ENCODE results near the gene FAM83G.
A peak's percentile ranks its signal among the peaks of the same experiment; 100 is the strongest.

Gene FAM83G

DNA sequence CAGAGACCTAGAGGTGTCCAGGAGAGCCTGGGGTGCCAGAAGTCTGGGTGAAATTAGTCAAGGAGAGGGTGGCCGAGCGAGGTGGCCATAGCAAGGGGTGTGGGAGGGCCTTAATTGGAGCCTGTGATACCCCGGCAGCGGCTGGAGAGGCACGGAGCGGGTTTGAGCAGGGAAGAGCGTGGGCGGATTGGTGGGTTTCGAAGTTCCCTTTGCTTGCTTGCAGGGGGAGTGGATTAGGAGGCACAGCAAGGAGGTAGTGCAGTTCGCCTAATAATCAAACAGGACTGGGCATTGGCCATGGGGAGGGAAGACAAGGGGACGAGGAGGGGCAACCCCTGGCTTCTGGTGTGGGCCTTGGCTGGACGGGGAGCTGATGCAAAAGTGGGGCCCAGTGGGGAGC lies 5.4 kb upstream of the FAM83G start:
- DNase-seq (ENCODE audit: low spot score): no peak

DNA sequence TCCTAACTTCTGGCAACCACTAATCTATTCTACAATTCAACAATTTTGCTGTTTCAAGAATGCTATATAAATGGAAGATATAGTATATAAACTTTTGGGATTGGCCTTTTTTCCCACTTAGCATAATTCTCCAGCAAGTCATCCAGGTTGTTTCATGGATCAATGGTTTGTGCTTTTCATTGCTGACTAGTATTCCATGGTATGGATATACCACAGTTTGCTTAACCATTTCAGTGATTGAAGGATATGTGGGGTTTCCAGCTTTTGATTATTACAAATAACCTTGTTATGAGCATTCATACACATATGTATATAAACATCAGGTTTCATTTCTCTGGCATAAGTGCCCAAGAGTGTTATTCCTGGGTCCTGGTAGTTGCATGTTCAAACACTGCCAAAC lies 2.1 kb upstream of the FAM83G start:
- no peak for DNase-seq (ENCODE audit: low spot score)

DNA sequence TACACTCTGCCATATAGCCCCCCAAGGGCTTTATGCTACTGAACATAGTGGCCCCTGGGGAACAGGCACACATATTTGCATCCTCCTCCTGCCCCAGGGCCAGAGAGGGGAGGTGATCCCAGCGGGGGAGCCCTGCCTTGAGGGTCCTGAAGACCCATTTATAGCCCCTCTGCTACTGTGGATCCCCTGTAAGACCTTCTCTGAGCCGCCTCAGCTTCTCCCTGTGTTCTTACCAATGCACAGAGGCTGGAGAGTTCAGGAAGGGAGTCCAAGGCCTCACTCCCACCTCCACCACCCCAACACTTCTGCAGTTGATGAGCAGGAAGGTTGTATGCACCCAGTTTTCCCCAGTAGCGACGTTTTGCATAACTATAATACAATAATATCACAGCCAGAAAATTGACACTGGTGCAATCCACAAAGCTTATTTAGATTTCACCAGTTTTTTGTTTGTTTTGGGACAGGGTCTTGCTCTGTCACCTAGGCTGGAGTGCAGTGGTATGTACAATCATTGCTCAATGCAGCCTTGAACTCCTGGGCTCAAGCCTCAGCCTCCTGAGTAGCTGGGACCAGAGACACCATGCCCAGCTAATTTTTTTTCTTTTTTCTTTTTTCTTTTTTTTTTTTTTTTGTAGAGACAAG lies 1.3 kb upstream of the FAM83G start:
- no peak for DNase-seq (ENCODE audit: low spot score)

DNA sequence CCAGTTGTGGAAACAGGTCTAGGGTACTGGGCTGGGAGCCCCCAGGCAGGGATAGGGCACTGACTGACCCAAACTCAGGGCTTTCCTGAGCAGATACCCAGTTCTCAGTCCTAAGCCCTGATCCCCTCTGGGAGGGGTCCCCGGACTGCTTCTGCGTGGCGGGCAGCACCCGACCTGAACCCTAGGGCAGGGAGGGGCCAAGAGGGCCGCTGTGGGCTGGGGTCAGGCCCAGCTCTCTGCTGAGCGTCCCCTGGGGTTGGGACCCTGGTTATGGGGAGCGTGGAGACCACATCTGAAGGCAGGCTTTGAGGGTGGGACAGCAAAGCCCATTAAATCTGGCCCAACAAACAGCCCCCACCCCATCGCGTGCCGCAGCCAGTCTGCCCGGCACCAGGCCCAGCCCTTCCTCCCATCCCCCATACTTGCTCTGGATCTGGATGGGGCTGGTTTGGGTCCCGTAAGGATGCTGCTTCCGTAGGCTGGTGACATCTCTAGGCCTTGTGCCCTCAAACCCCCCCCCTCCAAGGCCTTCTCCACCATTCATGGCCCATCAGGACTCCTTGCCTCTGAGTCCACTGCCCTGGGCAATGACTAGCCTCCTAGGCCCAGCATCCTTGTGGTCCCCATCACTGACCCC lies 691 bp upstream of the FAM83G start:
- no peak for DNase-seq (ENCODE audit: low spot score)

DNA sequence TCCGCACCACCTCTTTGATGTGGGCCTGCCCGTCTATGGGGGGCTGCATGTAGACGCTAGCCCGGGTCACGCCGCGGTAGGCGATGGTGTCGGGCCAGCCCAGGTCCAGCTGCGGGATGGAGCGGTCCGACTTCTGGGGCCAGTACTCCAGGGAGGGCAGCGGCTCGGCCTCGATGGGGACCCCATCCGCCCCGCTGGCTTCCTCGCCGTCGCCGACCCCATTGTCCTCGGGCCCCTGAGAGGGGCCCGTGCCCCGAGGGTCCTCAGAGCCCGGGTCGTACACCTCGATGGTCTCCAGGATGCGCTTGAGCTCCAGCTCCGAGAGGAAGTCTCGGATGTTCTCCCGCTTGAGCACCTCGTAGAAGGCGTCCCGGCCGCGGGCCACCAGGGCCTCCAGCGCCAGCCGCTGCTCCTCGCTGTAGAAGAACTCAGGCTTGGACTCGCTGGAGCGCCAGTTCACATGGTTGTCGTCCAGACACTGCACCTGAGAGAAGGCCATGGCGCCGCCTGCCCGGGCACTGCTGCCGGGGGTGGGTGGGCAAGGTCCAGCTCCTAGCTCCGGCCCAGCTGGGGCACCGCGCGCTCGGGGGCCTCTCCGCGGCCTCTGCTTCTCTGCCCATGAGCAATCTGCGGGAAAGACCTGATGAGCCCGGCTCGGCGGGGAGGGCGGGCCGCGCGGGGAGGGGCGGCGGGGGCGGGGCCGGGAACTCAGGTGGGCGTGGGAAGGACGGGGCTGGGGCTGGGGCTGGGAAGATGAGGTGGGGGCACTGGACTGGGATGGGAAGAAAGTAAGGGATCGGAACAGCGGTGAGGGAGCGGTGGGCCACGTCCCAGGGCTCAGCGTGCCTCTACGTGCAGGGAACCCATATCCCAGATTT lies 782 bp downstream of the FAM83G start:
- peak; percentile 57 for DNase-seq (ENCODE audit: low spot score)

DNA sequence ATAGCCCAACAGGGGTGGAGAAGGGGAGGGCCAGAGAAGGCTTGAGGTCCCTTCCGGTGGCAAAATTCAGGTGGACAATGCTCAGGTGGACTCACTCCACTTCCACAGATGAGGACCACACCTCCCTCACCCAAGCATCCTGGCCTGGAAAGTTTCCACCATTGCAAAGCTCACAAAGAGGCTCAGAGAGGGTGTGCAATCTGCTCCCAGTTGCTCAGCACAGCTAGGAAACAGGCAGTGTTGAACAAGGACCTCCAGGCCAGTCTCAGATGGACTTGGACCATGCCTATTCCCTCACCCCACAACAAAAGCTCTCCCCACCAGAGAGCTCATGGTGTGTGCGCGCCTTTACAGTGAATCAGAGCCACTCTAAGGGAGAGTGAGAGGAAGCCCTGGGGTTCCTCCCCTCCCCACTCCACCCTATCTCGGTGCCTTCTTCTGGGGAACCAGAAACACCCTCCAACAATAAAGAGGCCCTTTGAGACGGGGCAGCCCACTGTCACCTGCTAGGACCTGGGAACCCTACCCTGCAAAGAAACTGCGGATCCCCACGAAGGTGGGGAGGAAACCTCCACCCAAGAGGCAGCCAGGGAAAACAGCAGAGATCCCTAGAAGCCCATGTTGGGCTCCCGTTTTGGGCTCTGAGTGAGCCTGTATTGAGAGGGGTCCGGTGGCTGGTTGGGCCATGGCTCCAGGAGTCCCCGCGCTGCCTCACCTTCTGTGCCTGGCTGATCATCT lies 1.6 kb downstream of the FAM83G start:
- DNase-seq (ENCODE audit: low spot score): peak; percentile 43

DNA sequence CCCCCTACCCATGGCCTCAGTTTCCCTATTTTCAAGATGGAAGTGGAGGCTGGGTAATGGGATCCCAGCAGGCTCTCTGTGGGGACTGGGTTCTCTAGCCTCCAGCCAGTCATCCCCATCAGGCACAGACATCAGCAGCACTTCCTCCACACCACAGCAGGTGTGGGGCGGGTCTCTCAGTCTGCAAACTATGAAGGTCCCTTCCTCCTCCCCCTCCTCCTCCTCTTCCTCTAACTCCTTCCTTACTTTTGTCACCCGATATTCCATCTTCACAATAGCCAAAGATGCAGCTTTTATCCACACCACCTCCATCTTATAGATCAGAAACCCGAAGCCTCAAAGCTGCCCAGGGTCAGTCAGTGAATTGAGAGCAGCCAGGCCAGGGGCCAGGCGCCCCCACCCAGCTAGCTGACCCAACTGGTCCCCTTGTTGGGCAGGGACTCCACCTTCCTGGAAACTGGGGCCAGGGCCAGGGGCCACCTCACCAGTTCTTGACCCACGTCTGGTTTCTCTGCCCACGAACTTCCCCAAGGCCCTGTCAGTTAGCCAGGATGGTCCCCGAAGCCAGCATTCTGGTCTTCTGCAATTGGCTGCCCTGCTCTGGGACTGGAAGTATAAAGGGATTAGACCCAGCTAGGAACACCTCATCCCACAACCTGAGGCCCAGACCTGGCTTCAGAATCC lies 2.5 kb downstream of the FAM83G start:
- no peak for DNase-seq (ENCODE audit: low spot score)

DNA sequence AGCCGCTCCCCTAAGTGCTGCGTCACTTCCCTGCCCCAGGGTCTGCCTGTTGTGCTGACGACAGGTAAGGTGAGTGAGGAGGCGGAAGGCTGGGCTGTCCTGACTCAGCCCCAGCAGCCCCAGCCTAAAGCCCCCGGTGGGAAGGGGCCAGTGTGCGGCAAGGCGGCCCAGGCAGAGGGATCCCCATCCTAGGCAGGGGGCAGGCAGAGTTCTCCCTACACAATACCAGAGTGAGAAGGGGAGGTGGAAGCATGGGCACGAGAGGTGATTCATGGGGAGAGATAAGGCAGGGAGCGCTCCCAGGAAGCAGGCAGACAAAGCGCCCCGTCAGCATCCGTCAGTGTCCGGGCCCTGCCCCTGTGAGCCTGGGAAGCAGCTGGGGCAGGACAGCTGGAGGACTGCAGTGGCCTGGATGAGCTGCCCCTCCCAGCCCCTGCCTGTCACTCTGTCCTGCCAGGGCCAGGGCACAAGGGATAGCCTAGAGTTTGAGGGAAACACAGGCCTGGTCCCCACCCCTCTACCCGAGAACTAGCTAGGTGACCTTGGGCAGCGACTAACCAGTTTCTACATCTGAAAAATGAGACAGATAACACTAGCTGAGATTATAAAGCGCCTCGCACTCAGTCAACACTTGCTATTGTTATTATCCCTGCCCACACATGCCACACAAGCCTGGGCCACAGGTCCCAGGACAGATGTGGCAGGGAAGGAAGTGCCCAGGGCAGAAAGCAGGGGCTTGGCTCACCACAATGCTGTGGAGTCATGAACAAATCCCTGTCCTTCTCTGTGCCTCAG lies 3.8 kb downstream of the FAM83G start:
- peak; percentile 48 for DNase-seq (ENCODE audit: low spot score)

DNA sequence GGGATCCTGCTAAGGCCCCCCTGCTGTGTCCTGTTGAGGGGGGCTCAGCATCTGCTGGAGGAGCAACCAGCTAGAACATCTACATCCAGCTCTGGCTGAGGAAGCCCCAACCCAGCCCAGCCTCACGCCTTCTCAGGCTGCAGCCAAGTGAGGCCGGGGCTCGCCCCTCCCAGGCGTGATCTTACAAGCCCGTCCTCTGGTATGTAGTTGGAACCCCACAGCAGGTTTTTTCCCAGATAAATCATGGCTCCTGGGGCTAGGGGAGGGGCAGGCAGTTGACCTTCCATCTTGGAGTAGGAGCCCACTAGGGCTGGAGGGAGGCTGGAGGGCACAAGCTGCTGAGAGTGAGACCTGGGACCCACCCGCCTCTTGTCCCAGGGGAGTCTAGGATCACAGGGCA lies 4.7 kb downstream of the FAM83G start:
- no peak for DNase-seq (ENCODE audit: low spot score)

DNA sequence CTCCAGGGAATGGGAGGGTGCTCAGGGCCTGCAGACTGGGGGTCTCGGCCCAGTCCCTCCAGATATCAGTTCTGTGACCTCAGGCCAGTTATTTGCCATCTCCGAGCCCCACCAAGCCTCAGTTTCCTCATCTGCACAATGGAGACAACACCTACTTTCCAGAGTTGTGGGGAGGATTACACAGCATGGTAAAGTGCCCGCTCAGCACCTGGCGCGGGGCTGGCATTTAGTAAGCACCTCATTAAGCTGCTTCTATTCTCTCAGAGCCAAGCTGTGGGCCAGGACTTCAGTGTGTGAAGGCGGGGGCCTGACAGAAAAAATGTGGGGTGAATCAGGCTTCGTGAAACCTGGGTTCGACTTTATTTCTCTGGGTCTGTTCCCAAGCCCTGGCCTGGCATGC lies 5.2 kb downstream of the FAM83G start:
- DNase-seq (ENCODE audit: low spot score): no peak

DNA sequence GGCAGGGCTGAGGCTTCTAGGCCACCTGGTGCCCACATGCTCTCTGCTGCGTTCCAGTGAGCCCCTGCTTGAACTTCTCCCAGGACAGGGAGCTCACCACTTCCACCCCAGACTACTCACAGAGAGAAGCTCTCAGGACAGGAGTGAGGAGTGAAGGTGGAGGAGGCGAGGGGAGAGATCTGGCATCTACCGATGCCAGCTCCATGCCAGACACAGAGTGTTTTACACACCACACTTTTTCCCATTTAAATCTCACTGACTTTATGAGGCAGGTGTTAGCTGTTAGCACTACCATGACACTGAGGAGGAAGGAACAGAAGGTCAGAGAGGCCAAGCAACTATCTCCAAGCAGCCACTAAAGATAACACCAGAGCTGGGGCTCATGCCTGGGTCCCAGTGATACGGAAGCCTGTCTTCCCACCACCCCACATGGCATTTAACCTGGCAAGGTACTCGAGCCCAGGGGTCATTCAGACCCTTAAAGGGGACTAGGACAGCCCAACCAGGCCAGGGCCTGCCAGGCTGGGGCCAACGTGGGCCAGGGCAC lies 6.8 kb downstream of the FAM83G start:
- no peak for DNase-seq (ENCODE audit: low spot score)

DNA sequence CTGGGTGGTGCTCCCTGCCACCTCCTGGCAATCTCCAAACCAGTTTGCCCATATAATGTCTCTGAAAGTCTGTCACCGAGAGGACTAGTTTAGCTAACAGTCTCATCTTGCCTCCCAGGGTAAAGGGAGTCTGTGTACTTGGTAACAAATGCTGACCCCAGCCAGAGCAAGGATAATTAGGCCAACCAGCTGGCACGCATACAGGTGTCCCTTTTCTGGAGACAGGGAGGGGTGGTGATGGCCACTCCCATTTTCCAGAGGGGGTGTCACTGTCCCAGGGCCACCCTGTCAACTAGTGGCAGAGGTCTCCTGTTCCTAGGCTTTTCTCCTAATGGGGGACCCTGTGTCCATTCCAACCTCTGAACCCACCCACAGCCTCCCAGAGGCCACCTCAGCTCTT lies 8.1 kb downstream of the FAM83G start:
- no peak for DNase-seq (ENCODE audit: low spot score)

DNA sequence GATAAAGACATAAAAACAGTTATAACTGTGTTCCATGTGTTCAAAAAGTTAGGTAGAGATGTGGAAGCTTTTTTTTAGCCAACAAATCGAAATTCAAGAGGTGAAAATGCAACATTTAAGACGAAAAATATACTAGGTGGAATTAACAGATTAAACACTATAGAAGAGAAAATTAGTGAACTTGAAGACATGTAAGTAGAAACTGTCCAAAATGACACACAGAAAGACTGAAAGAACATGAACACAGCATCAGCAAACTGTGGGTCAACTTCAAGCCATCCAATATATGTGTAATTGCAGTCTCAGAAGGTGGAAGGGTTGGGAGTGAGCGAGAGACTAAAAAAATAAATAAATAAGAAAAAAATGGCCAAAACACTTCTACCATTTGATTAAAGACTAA lies 9.3 kb downstream of the FAM83G start:
- DNase-seq (ENCODE audit: low spot score): no peak

DNA sequence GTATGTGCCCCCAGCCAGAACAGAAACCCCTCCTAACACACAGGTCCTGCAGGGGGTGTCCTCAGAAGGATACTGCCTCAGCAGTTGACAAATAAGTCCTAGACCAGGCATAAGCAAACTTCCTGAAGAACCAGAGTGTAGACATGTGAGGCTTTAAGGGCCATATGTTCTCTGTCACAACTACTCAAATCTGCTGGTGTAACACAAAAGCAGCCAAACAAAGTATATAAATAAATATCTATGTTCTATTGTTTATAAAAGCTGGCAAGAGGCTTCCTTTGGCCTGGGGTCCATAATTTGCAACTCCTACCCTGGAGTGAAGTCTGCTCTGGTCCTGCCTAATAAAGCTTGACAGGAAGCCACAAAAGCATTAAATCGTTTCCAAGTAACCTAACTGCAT lies 9.9 kb downstream of the FAM83G start:
- no peak for DNase-seq (ENCODE audit: low spot score)

DNA sequence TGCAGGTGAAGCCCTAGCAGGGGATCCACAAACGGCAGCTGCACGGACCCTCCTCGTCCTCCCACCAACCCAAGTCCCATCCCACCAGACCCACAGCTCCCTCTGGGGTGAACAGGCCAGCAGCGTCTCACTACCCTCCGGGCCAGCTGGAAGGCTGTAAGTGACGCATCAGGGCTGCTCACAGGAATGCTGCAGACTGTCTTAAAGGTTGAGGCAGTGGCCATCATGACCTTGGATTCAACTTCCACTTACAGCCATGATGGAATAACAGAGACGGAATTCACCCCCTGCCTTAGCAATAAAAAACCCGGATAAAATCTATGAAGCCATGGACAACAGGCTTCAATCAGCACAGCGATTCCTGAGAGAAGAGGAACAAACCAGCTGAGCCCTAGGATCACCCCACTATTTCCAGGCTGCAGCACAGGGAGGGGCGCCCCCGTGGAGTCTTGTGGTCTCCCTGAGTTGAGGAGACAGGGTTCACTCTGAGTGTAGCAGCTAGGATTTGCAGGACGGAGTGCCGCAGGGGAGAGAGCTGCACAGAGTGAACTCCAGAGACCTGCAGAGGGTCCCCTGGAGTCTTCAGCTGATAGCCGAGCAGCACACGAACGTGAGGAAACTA lies 10.5 kb downstream of the FAM83G start:
- no peak for DNase-seq (ENCODE audit: low spot score)

DNA sequence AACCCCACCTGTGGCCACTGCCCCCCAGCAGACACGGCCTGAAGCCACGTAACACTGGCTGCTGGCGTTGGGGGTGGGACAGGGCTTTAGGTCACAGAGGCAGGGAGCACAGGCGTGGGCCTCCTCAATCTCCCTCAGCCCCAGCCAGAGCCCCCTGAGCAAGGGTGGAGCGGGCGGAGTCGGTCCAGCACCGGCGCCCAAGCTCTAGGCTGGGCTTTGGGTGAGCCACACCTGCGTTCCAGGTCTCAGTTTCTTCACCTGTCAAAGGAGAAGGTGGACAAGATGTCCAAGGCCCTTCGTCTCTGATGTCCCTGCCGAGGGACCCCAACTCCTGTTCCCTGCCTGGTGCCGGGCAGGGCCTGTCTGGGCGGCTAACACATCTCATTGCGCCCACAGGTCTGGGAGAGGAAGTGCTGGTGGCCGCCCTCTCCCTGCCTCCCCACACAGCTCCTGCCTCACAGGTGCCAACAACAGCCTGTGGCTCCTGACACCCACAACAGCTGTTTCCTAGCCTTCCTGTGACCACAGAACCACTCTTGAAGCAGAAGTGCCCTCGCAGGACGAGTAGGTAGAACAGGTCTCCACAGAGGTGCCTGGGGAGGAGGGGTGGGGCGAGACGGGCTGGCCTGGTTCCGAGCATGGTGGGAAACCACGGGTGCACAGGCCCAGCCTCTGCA lies 12.0 kb downstream of the FAM83G start:
- no peak for DNase-seq (ENCODE audit: low spot score)

DNA sequence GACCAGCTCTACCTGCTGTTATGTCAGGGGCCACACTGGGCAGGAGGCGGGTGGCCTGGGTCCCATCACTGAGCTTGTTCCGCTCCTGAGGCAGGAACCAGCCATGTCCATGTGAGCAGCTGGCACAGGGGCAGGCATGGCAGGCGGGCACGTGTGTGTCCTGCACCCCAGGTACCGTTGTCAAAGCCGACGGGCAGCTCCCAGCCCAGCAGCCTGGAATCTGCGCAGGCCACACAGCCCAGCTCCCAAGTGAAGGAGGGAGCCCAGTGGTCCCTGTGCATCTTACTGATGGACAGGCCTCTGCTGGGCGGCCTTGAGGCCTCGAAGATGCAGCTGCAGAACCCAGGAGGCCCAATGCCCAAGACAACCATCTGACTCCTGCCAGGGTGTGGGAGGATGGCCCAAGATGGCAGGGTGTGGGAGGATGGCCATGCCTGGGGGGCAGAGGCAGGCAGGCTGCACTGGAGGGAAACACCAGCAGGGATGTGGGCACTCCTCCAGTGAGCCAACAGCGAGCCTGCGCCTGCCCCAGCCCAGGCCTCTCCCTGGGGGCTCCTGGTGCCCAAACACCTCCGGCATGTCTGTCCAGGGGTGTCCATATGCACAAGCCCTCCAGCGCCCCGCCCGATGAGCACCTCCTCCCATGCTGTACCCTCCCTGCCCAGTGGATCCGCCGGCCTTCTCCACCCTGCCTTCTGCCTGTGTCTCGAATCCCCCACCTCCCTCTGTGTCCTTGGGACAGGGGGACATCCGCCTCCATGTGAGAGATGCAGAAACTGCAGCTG lies 12.8 kb downstream of the FAM83G start:
- no peak for DNase-seq (ENCODE audit: low spot score)

DNA sequence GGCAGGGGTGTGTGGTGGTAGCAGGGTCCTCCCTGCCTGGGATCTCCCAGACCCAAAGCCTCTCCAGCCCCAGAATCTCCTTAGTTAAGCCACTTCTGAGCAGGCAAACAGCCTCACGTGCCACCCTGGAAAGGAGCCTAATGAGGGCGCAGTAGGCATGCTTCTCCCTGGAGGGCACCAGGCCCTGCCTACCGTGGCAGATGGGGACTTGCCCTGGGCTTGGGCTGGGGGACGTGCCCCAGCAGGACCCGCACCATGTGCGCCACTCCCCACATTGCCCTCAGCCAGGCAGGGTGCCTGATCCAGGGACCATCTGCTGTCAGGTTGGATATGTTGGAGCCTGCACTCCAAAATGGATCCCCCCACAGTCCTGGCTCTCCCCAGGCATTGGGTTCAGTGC lies 14.2 kb downstream of the FAM83G start:
- DNase-seq (ENCODE audit: low spot score): no peak
